C4-2B (cell line): ENCODE measurements around the gene B4GALNT3.

Source experiments
- H3K27ac ChIP-seq: fragments of 450-650 bp; 2 replicates; pipeline ENCODE4 v1.5.1; 2017
- CTCF ChIP-seq: fragments of 450-650 bp; conservative IDR thresholded peaks from 2 replicates; pipeline ENCODE4 v1.5.1; 2017; ENCODE audit warnings: mild to moderate bottlenecking
- ZFX ChIP-seq: fragments of 450-650 bp; IDR thresholded peaks from 2 replicates; pipeline ENCODE4 v1.6.1; 2017

The B4GALNT3 gene

GRCh38 chr12:532908-533565 lies 73.3 kb downstream of the B4GALNT3 start:
- no peak overlapping the region for H3K27ac ChIP-seq
- TF ChIP-seq ZFX: no peak
- TF ChIP-seq CTCF: no peak

GRCh38 chr12:533718-534117 lies 74.0 kb downstream of the B4GALNT3 start:
- H3K27ac ChIP-seq: no peak overlapping the region
- TF ChIP-seq ZFX (no peak), CTCF (no peak)

DNA sequence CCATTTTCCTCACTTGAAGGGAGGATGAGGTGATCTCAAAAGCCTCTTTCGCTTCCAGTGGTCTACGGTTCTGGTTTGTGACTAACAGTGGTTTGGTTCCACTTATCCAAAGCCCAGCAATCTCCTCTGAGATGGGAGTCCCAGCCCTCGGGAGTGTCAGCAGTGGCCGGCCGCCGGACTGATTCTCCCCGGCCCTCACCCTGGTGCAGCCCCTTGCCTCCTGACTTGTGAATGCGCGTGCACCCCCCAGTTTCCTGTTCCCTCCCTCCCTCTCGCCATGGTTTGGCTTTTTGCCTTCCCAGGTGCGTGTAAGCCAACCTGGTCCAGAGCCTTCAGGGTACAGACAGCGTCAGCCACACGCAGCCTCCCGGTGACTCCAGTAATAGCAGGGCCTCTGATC lies 74.5 kb downstream of the B4GALNT3 start:
- H3K27ac ChIP-seq: no peak overlapping the region
- TF ChIP-seq CTCF: no peak
- no peak for TF ChIP-seq ZFX

DNA sequence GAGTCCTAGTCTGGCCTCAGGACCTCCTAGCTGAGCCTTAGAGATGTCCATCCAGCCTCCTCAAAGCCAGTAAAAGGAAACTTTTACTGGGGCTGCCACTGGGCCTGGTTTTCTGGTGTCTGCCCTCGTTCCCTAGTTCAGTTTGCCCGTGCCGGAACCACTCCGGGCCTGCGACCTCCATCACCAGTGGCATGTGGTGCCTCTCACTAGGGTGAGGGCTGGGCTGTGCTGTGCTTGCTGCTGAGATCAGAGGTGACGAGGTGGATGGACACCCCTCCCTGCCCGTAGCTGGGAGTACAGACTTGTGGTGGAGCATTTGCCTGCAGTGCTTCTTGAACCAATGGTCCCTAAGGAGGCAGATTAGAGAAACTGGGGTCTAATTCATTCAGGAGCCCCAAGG lies 75.7 kb downstream of the B4GALNT3 start:
- no peak overlapping the region for H3K27ac ChIP-seq
- TF ChIP-seq CTCF (no peak), ZFX (no peak)

- H3K27ac ChIP-seq: no peak overlapping the region
- TF ChIP-seq ZFX (no peak), CTCF (no peak)
Observed at GRCh38 chr12:536751-537245, 77.1 kb downstream of the B4GALNT3 start.

GRCh38 chr12:537772-538171 lies 78.0 kb downstream of the B4GALNT3 start:
- H3K27ac ChIP-seq: no peak overlapping the region
- no peak for TF ChIP-seq CTCF
- no peak for TF ChIP-seq ZFX

DNA sequence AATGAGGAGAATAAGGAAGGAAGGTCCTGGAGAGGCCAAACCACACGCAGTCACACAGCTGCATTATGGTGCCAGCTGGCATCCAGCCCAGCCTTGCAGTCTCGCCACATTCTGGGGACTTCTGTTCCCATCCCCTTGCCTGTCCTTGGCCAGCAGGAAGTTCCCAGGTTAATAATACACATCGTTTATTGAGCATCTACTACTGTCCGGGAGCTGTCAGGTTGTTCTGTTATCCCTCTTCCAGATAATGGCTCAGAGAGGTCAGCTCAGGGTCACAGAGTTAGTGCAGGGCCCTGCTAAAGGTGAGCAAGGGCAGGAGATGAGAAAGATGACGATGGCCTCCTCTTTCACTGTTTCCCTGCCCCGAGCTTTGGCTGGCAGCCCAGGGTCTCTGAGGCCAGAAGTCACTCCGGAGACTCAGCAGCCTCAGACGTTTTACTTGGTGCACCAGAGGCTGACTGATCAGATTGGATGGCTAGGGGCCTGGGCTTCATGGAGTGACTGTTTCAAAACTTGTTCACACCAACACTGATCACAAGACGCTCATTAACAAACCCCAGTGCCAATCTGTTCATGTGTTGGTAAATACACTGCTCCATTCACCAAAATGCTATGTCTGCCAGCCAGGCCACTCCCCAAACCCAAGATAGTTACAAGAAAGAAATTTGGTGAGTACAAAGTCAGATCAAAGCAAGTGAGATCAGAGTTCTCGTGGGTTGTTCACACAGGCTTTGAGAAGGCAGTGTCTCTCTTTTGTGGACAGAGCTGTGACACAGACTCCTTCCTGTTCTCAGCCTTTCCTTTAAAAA lies 79.2 kb downstream of the B4GALNT3 start:
- no peak for TF ChIP-seq ZFX
- no peak for TF ChIP-seq CTCF
- H3K27ac ChIP-seq: no peak overlapping the region
